ENCODE data around the gene BRIX1.
"Not testable (repeated sequence)": the region's sequence is repeated elsewhere in the genome, so short reads cannot be mapped to it uniquely, and the experiment has no call there.

Gene BRIX1

GRCh38 chr5:34914671-34915138 is 806 bp upstream of the BRIX1 start:
- H3K27ac ChIP-seq (ENCODE audit: low read length): no peak overlapping the region
- no peaks in the 10 kb centered on the region for H3K27me3 ChIP-seq (ENCODE audit: control insufficient read depth, insufficient read depth, low read length)
- WGBS (ENCODE audit: insufficient coverage, insufficient read length): no CpG with 5 or more reads among the region's 20 CpGs
- peak overlapping the region; percentile 99 for H3K4me3 ChIP-seq (ENCODE audit: low read length)
- peaks cover 2% of the 10 kb centered on the region; the same call in 1 of the 2 replicates for H3K4me1 ChIP-seq (ENCODE audit: control insufficient read depth, insufficient read depth, low read length)
- no peaks in the 10 kb centered on the region for H3K9me3 ChIP-seq (ENCODE audit: control insufficient read depth, insufficient read depth, low read length)
- H3K36me3 ChIP-seq (ENCODE audit: control insufficient read depth, insufficient read depth, low read length): no peaks in the 10 kb centered on the region; the same call in 1 of the 2 replicates
- no peak for DNase-seq (ENCODE audit: low read depth, low spot score)

GRCh38 chr5:34915856-34916192 is 313 bp downstream of the BRIX1 start:
- no peaks in the 10 kb centered on the region for H3K9me3 ChIP-seq (ENCODE audit: control insufficient read depth, insufficient read depth, low read length)
- WGBS (ENCODE audit: insufficient coverage, insufficient read length): no CpG with 5 or more reads among the region's 20 CpGs
- DNase-seq (ENCODE audit: low read depth, low spot score): no peak
- H3K27me3 ChIP-seq (ENCODE audit: control insufficient read depth, insufficient read depth, low read length): no peaks in the 10 kb centered on the region
- peaks cover 1% of the 10 kb centered on the region; the same call in 1 of the 2 replicates for H3K36me3 ChIP-seq (ENCODE audit: control insufficient read depth, insufficient read depth, low read length)
- peaks cover 2% of the 10 kb centered on the region; the same call in 1 of the 2 replicates for H3K4me1 ChIP-seq (ENCODE audit: control insufficient read depth, insufficient read depth, low read length)
- H3K4me3 ChIP-seq (ENCODE audit: low read length): peak overlapping the region; percentile 99
- no peak overlapping the region for H3K27ac ChIP-seq (ENCODE audit: low read length)

- no peak for DNase-seq (ENCODE audit: low read depth, low spot score)
- no peaks in the 10 kb centered on the region for H3K9me3 ChIP-seq (ENCODE audit: control insufficient read depth, insufficient read depth, low read length)
- H3K36me3 ChIP-seq (ENCODE audit: control insufficient read depth, insufficient read depth, low read length): peaks cover 3% of the 10 kb centered on the region; the same call in 1 of the 2 replicates
- no CpG with 5 or more reads among the region's 6 CpGs for WGBS (ENCODE audit: insufficient coverage, insufficient read length)
- H3K27me3 ChIP-seq (ENCODE audit: control insufficient read depth, insufficient read depth, low read length): no peaks in the 10 kb centered on the region
- peak overlapping the region; percentile 99; the same call in 1 of the 2 replicates for H3K4me3 ChIP-seq (ENCODE audit: low read length)
- H3K27ac ChIP-seq (ENCODE audit: low read length): no peak overlapping the region
- peaks cover 2% of the 10 kb centered on the region; the same call in 1 of the 2 replicates for H3K4me1 ChIP-seq (ENCODE audit: control insufficient read depth, insufficient read depth, low read length)
These were observed 1.0 kb downstream of the BRIX1 start for GRCh38 chr5:34916518-34916917.

- H3K4me1 ChIP-seq (ENCODE audit: control insufficient read depth, insufficient read depth, low read length): peaks cover 2% of the 10 kb centered on the region; the same call in 1 of the 2 replicates
- H3K36me3 ChIP-seq (ENCODE audit: control insufficient read depth, insufficient read depth, low read length): peaks cover 3% of the 10 kb centered on the region; the same call in 1 of the 2 replicates
- no CpG with 5 or more reads among the region's 4 CpGs for WGBS (ENCODE audit: insufficient coverage, insufficient read length)
- no peak for DNase-seq (ENCODE audit: low read depth, low spot score)
- H3K9me3 ChIP-seq (ENCODE audit: control insufficient read depth, insufficient read depth, low read length): no peaks in the 10 kb centered on the region
- H3K27ac ChIP-seq (ENCODE audit: low read length): no peak overlapping the region
- H3K4me3 ChIP-seq (ENCODE audit: low read length): no peak overlapping the region
- no peaks in the 10 kb centered on the region for H3K27me3 ChIP-seq (ENCODE audit: control insufficient read depth, insufficient read depth, low read length)
These were observed 2.5 kb downstream of the BRIX1 start for GRCh38 chr5:34918025-34918424.

GRCh38 chr5:34919077-34919476 is 3.6 kb downstream of the BRIX1 start:
- H3K9me3 ChIP-seq (ENCODE audit: control insufficient read depth, insufficient read depth, low read length): no peaks in the 10 kb centered on the region

GRCh38 chr5:34923256-34923655 is 7.7 kb downstream of the BRIX1 start:
- WGBS (ENCODE audit: insufficient coverage, insufficient read length): no CpG with 5 or more reads among the region's 9 CpGs
- DNase-seq (ENCODE audit: low read depth, low spot score); H3K4me1 ChIP-seq (ENCODE audit: control insufficient read depth, insufficient read depth, low read length); H3K9me3 ChIP-seq (ENCODE audit: control insufficient read depth, insufficient read depth, low read length); H3K36me3 ChIP-seq (ENCODE audit: control insufficient read depth, insufficient read depth, low read length); H3K4me3 ChIP-seq (ENCODE audit: low read length); H3K27me3 ChIP-seq (ENCODE audit: control insufficient read depth, insufficient read depth, low read length); H3K27ac ChIP-seq (ENCODE audit: low read length): not testable (repeated sequence)

More at GRCh38 chr5:34919077-34919476, 3.6 kb downstream of the BRIX1 start:
- Histone ChIP-seq H3K27ac (ENCODE audit: low read length) (no peak overlapping the region), H3K27me3 (ENCODE audit: control insufficient read depth, insufficient read depth, low read length) (no peaks in the 10 kb centered on the region), H3K4me3 (ENCODE audit: low read length) (no peak overlapping the region), H3K36me3 (ENCODE audit: control insufficient read depth, insufficient read depth, low read length) (peaks cover 6% of the 10 kb centered on the region; the same call in 1 of the 2 replicates), H3K4me1 (ENCODE audit: control insufficient read depth, insufficient read depth, low read length) (no peaks in the 10 kb centered on the region)
- no CpG with 5 or more reads among the region's 4 CpGs for WGBS (ENCODE audit: insufficient coverage, insufficient read length)
- no peak for DNase-seq (ENCODE audit: low read depth, low spot score)

- Histone ChIP-seq H3K36me3 (ENCODE audit: control insufficient read depth, insufficient read depth, low read length) (peaks cover 8% of the 10 kb centered on the region; the same call in 1 of the 2 replicates), H3K27ac (ENCODE audit: low read length) (no peak overlapping the region), H3K4me1 (ENCODE audit: control insufficient read depth, insufficient read depth, low read length) (no peaks in the 10 kb centered on the region), H3K9me3 (ENCODE audit: control insufficient read depth, insufficient read depth, low read length) (no peaks in the 10 kb centered on the region), H3K4me3 (ENCODE audit: low read length) (no peak overlapping the region), H3K27me3 (ENCODE audit: control insufficient read depth, insufficient read depth, low read length) (no peaks in the 10 kb centered on the region)
- WGBS (ENCODE audit: insufficient coverage, insufficient read length): no CpG with 5 or more reads among the region's 3 CpGs
- DNase-seq (ENCODE audit: low read depth, low spot score): no peak
These were observed 8.4 kb downstream of the BRIX1 start for GRCh38 chr5:34923694-34924461.

- Histone ChIP-seq H3K27ac (ENCODE audit: low read length) (no peak overlapping the region), H3K4me3 (ENCODE audit: low read length) (no peak overlapping the region), H3K4me1 (ENCODE audit: control insufficient read depth, insufficient read depth, low read length) (no peaks in the 10 kb centered on the region), H3K9me3 (ENCODE audit: control insufficient read depth, insufficient read depth, low read length) (no peaks in the 10 kb centered on the region), H3K27me3 (ENCODE audit: control insufficient read depth, insufficient read depth, low read length) (no peaks in the 10 kb centered on the region), H3K36me3 (ENCODE audit: control insufficient read depth, insufficient read depth, low read length) (peaks cover 8% of the 10 kb centered on the region; the same call in 1 of the 2 replicates)
- DNase-seq (ENCODE audit: low read depth, low spot score): no peak
These were observed 8.9 kb downstream of the BRIX1 start for GRCh38 chr5:34924462-34924765.

GRCh38 chr5:34926318-34926888 is 10.9 kb downstream of the BRIX1 start:
- H3K4me1 ChIP-seq (ENCODE audit: control insufficient read depth, insufficient read depth, low read length): no peaks in the 10 kb centered on the region; the same call in 1 of the 2 replicates

GRCh38 chr5:34927785-34928184 is 12.3 kb downstream of the BRIX1 start:
- WGBS (ENCODE audit: insufficient coverage, insufficient read length): no CpG with 5 or more reads among the region's 5 CpGs
- Histone ChIP-seq H3K27ac (ENCODE audit: low read length) (no peak overlapping the region), H3K36me3 (ENCODE audit: control insufficient read depth, insufficient read depth, low read length) (peaks cover 5% of the 10 kb centered on the region; the same call in 1 of the 2 replicates), H3K4me3 (ENCODE audit: low read length) (no peak overlapping the region), H3K4me1 (ENCODE audit: control insufficient read depth, insufficient read depth, low read length) (no peaks in the 10 kb centered on the region; the same call in 1 of the 2 replicates), H3K9me3 (ENCODE audit: control insufficient read depth, insufficient read depth, low read length) (no peaks in the 10 kb centered on the region), H3K27me3 (ENCODE audit: control insufficient read depth, insufficient read depth, low read length) (no peaks in the 10 kb centered on the region)
- DNase-seq (ENCODE audit: low read depth, low spot score): no peak

More at GRCh38 chr5:34926318-34926888, 10.9 kb downstream of the BRIX1 start:
- Histone ChIP-seq H3K27ac (ENCODE audit: low read length) (no peak overlapping the region), H3K36me3 (ENCODE audit: control insufficient read depth, insufficient read depth, low read length) (peaks cover 5% of the 10 kb centered on the region; the same call in 1 of the 2 replicates), H3K4me3 (ENCODE audit: low read length) (no peak overlapping the region), H3K9me3 (ENCODE audit: control insufficient read depth, insufficient read depth, low read length) (no peaks in the 10 kb centered on the region), H3K27me3 (ENCODE audit: control insufficient read depth, insufficient read depth, low read length) (no peaks in the 10 kb centered on the region)
- DNase-seq (ENCODE audit: low read depth, low spot score): no peak
- no CpG with 5 or more reads among the region's 3 CpGs for WGBS (ENCODE audit: insufficient coverage, insufficient read length)

All from iPS DF 6.9 (cell line).